Measurements from ENCODE around the gene LRIT1.
"Not testable (repeated sequence)": the region's sequence is repeated elsewhere in the genome, so short reads cannot be mapped to it uniquely, and the experiment has no call there.

LRIT1 gene, protein sequence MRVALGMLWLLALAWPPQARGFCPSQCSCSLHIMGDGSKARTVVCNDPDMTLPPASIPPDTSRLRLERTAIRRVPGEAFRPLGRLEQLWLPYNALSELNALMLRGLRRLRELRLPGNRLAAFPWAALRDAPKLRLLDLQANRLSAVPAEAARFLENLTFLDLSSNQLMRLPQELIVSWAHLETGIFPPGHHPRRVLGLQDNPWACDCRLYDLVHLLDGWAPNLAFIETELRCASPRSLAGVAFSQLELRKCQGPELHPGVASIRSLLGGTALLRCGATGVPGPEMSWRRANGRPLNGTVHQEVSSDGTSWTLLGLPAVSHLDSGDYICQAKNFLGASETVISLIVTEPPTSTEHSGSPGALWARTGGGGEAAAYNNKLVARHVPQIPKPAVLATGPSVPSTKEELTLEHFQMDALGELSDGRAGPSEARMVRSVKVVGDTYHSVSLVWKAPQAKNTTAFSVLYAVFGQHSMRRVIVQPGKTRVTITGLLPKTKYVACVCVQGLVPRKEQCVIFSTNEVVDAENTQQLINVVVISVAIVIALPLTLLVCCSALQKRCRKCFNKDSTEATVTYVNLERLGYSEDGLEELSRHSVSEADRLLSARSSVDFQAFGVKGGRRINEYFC

DNA sequence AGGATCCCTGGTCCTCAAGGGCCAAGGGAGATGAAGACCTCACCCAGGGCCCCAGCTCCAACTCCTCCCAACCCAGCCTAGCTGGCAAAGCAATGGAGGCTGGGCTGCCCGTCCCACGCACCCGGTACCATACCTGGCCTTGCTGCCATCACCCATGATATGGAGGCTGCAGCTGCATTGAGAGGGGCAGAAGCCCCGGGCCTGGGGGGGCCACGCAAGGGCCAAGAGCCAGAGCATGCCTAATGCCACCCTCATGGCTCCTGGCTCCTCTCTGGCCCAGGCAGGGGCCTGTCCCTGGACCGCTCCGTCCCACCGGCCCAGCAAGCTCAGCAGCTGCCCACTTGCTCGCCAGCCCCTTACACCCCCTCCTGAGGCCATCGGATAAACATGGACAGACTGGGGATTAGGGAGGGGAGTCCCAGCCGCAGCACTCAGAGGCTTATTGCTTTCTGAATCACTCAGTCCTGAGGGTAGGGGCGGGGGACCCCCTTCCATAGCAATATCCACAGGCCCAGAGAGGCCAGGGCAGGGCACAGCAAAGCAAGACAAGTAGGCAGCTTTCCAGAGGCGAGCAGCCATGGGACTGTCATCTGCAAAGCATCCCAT, at the start of gene LRIT1:
Gene LRIT1, minus strand, starts transcription at position 362 of the 606 bp plus-strand sequence. Its CDS starts 107 bp downstream, at position 255.
- DNase-seq: no peak

DNA sequence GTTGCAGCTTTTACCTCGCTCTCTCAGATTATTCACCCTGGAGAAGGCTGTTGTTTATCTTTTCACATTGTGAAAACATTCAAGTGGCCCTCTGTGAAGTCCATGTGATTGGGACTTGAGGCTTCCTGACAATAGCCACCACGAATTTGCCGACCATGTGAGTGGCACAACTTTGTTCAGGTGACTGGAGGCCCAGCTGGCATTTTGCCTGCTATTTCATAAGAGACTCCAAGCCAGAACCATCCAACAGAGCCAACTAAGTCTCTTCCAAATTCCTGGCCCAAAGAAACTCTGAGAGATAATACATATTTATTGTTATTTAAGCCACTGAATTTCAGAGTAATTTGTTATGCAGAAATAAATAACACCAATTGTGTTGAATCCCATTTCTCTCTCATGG, 48.9 kb upstream of the LRIT1 start:
- DNase-seq: no peak

DNA sequence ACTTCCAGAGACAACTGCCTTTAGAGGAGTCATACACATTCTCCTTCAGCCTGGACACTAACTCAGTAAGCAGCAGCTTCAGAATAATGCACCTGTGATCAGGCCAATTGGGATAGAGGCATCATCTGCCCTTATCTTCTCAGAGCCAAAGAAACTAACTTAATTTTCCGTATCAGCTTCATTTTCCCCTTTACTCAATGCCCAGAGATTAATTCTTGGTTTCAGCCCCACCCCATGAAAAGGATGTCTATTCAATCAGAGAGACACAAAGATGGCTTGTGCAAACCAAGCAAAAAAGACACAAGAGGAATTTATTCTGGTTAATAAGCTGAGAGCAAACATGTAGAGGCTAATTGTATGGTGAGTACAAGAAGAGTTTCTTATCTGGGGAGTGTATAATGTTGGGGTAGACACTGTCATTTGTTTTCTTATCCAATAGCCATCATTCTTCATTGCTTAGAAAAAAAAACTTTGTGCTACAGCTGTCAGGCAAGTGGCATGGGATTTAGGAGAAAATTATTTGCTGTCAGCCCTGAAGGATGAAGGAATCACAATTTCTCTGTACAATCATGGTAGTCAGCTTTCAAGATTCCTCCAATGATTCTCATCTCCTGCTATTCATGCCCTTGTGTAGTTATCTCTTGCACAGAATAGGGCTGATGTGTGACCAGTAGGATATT, 48.3 kb upstream of the LRIT1 start:
- DNase-seq: no peak

DNA sequence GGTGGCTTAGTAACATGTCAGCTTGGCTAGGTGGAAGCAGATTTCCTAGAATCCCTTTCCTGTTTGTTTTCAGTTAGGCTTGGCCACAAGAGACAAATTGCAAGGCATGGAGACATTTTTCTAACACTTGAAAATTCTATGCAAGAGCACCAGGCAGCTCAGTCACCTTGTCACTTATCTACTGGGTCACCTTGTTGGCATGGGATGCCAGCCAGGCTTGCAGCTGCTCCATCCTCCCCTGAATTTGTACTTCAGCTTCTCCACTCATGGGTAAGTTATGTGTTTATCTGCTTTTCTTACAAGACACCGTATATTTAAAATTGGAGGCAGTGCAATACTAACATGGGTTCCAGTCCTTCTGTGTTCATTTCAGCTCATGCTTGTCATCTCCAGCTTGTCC, 46.8 kb upstream of the LRIT1 start:
- DNase-seq: no peak

DNA sequence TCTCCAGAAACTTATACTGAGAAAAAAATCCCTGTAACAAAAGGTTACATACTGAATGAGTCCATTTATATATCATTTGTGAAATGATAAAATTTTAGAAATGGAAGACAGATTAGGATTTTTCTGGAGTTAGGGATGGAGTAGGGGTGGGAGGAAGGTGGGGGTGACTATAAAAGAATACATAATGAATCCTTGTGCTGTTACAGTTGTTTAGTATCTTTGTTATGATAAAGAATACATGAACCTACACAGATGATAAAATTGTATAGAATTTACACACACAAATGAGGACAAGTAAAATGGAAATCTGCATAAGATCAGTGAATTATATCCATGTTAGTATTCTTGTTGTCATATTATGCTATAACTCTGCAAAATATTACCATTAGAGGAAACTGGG, 45.3 kb upstream of the LRIT1 start:
- DNase-seq: no peak

DNA sequence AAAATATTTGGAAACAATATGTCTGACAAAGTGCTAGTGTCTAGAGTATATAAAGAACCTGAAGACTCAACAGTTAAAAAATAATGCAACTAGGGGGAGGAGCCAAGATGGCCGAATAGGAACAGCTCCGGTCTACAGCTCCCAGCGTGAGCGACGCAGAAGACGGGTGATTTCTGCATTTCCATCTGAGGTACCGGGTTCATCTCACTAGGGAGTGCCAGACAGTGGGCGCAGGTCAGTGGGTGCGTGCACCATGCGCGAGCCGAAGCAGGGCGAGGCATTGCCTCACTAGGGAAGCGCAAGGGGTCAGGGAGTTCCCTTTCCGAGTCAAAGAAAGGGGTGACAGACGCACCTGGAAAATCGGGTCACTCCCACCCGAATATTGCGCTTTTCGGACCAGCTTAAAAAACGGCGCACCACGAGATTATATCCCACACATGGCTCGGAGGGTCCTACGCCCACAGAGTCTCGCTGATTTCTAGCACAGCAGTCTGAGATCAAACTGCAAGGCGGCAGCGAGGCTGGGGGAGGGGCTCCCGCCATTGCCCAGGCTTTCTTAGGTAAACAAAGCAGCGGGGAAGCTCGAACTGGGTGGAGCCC, 38.6 kb upstream of the LRIT1 start:
- DNase-seq: not testable (repeated sequence)

DNA sequence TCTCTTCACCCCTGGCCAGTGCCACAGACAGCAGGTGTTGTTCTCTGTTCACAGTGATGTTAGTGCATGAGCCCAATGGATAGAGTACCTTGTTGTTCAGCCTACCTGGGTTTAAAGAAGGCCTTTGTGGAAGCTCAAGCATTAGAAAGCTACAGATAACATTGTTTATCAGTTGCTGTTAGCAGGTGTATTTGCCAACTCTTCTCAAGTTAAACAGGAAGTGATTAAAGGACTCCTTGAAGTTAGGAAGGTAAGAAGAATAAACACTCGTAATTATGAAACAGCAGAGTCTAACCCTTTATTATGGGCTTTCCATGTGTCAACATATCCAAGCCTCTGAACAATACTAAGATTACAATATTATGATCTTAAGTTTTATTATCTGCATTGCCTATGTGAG, 29.4 kb upstream of the LRIT1 start:
- no peak for DNase-seq

DNA sequence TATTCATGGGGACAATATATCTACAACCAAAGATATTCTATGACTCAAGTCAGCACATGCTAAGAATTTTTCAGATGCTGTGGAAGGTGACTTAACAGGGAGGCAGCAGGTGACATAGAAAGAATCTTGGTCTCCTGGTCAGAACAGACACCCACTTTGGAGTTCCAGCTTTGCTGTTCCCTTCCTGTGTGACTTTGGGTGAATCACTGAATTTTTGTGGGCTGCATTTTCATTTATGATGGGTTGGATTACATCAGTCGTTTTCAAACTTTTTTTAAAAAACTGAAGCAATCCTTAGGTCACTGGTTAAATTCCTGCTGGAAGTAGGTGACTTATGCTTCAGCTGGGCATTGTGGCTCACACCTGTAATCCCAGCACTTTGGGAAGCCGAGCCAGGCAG, 28.4 kb upstream of the LRIT1 start:
- DNase-seq: no peak

DNA sequence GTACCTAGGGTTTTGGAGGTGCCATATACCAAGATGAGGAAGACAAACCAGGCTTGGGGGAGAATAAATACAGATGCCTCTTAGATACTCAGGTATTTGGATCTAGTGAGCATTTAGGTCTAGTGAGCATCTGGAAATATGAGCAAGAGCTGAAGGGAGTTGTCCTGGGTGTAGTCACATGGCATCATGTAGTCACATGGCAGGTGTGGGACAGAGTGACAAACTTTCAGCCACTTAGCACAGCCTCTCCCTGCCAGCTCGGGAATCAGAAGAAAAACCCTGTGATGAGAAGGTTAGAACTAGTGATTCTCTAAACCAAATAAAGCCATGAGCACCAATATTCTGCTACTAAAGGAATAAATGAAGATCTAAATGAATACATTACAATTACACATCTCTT, 27.8 kb upstream of the LRIT1 start:
- no peak for DNase-seq

DNA sequence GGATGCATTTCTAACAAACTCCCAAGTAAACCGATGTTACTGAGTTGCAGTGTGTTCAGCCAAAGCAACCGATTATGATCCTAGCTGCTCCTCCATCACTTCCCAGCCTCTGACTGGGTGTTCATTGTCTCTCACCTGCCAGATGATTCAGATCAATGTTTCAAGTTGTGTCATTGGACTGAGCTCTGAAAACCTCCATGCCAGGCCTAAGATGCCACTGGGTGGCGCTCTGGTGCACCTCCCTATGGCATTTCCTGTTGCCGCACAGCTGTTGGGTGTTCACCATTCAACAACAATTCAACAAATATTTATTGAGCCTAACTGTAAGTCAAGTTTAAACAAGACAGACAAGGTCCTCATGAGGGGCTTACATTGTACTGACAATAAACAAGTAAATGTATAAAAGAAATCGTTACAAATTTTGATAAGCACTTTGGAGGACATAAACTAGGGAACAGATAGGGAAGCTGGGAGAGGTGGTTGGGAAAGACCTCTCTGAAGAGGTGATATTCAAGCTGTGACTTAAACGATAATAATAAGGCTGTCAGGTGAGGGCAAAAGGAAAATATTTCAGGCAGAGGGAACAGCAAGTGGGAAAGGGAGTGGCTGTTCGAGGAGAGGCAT, 26.3 kb upstream of the LRIT1 start:
- DNase-seq: peak; percentile 57

DNA sequence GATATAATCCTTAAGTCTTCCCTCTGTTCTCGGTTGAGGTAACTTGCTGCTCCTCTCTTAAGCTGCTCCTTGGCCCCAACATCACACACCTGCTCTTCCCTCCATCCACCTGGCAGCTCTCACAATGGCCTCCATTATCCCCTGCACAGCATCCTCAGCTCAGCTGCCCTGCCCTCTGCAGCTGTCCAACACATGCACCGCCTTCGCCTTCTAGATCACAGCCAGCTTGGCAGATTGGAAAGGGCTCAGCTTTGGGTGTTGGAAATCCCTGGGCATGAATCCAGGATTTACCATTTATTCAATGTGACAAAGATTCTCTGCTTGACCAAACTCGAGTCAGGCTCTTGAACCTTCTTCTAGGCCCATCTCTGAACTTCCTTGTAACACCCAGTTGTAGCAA, 24.1 kb upstream of the LRIT1 start:
- no peak for DNase-seq

DNA sequence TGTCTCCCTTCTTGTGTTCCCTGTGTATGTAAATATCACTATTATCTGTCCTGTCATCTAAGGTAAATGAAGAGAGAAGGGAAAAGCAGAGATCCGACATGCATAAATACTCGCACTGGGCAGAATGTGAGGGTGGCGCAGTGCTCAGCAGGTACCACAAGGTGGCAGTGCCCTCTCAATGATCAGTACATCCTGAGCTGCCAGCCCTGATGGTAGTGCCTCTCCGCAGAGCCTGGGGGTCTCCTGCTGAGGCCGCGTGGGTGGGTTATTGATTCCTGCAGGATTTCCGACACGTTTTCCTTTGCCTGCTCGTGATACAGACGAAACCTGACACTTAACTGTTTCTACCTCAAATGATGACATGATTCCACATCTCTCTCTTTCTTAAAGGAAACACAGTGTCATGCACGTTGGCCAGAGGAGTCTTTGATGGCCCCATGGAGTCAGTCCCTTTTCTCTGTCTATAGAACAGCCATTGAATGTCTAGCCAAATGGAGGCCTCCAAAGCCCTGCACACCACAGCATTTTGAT, 23.3 kb upstream of the LRIT1 start:
- peak; percentile 69 for DNase-seq

DNA sequence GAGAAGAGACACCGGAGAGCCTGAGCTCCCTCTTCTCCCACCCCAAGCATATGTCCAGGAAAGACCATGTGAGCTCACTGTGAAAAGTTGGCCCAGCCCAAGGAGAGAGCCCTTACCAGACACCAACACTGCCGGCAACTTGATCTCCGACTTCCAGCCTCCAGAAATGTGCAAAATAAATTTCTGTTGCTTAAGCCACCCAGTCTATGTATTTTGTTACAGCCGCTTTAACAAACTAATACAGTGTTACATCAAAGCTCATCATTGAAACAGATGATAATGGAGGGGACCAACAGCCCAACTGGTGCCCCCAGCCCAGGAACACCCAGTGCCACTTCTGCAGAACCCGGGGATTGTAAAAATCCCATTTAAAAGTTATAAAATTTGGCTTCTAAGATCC, 22.4 kb upstream of the LRIT1 start:
- DNase-seq: no peak

DNA sequence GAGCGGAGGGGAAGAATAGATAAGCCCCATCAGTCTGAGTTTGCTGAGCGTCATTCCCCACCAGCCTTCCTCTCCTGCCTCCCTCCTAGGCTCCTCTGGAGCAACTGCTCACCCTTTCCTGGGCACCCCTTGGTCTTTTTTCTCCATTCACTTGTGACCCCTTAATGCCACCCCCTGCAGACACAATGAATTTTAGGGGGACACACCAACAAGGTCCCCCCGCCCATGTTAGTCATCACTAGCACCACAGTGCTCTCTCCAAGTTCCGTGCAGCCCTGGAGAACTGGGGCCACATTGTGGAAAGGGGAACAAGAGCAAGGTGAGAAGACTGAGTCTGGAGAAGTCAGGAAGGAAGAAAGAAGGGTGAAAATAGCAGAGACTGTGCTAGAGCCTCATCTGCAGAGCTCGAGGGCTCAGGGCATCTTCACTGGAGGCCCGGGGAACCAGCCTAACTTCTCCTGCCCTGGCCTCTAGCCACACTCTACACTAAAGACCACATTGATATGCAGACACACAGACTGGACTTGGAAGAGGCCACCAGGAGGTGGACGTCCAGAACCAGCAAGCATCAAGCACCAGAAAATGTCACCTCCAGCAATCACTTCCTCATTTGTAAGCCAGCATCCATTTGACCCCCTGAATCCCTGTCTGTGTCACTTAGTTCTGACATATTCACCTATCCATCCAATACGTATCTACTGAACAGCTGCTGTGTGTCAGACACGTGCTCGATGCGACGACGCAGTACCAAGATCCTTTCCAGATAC, 21.0 kb upstream of the LRIT1 start:
- no peak for DNase-seq

DNA sequence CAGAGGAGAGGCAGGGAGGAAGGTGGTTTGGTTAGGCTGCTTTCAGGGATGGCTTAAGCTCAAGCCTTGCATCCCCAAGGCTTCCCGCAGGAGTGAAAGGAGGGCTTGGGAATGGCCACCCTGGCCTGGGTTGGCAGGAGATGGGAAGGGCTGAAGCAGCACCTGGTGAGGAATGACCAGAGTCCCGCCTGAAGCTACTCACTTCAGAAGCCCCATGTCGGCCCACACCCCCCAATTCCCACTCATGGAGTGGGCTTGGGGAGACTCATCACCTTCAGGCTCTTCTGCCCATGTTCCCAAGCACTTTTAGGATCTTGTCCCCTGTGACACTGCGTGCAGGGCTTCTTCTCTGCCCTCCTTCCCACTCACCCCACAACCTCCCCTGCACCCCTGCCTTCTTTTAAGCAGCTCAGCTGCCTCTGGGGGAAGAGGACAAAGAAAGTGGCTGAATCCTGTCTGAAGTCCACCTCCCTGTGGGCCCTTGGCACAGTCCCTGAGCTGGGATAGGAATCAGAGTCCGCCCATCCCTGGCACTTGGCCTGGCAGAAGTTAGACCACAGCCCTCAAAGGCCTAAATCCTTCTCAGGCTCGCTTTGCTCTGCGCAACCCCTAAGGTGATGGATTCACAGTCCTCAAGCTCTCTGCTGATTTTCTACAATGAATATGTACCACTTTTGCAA, 20.0 kb upstream of the LRIT1 start:
- no peak for DNase-seq

DNA sequence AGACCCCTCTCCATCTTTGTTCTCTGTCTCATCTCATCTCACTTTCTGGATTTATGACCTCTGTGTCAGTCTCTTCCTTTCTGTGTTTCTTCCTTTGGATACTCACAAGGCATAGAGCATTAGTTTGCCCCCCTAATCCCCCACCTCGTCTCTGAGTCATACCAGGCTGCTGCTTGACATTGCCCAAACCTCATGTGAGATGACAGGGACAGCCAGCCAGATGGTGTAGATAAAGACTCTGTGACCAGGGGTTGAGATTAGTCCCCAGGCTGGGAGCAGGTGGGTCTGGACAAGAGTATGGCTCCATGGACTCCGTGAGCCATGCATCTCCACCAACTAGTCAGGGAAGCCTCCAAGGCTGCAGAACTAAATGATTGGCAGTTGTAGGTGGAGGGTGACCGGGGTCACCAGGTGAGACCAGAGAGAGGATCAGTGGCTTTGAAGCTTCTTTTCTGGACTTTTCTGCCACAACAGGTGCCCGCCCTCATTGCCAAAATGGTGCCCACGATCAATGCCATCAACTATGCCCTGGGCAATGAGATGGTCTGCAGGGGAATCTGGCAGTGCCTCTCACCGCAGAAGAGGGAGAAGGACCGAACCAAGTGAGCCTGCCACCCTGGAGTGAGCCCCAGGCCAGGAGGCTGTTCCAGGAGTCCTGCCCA, 16.8 kb upstream of the LRIT1 start:
- no peak for DNase-seq

DNA sequence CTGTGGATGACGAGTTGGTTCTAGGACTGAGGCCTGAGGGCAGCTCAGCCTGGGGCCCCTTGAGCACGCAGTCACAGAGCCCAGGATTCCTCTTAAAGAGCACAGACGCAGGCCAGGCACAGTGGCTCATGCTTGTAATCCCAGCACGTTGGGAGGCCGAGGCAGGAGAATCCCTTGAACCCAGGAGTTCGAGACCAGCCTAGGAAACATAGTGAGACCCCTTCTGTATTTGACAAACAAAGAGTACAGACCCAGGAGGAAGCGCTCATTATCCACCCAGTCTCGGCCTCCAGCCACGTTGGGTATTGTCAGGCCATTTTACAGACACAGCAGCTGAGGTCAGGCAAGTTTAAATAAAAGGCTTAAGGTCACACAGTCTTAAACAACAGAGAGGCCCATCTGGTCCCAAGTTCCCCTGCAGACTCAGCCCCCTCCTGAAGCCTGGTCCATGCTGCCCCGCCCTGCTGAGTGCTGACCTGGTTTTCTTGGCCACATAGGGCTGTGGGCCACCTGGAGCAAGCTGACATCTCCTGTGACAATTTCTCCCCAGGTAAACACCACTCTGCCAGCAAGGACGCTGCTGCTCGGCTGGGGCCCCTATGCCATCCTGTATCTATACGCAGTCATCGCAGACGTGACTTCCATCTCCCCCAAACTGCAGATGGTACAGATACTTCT, 16.1 kb upstream of the LRIT1 start:
- DNase-seq: no peak

DNA sequence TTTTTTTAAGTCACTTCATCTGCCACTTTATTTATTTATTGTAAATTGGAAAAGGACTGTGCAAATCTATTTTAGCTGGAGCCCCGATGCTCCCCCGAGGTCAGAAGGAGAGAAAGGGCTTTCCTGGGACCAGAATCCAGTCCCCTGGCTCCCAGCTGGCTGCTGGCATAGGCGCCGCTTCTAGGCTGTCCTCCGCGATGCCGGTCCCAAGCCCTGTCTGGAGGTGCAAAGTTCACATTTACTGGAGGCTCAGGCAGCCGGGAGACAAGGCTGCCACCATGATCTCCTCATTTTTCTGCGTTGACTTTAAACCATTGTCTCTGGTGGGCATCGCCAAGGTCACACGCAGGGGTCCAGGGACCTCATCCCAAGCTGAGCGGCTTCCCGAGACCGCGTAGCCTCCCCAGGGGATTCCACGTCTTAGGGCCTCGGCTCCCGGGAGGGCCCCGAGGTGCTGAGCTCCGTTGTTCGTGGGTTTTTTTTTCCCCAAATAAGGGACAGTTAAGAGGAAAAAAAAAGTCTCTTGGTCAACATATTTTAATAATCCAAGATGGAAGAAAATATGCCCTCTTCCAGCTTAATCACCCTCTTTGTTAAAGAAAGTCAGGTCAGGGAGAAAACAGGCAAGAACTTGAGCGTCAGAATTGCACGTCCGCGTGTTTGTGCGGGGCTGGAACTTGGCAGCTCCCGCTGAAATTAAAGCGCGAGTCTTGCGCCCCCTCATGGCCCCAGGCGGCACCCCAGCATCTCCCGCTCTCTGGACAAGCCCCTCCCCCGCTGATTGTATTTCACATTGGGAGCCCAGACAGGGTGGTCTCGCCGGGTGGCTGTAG, 15.4 kb upstream of the LRIT1 start:
- peak; percentile 13 for DNase-seq

Data from CD4-positive, alpha-beta T cell treated with Interleukin-12 subunit alpha and Interleukin-12 subunit beta, for 1 hour (primary cell).